ENCODE measurements around the gene C19orf53.

- TF ChIP-seq, protein P1, sequence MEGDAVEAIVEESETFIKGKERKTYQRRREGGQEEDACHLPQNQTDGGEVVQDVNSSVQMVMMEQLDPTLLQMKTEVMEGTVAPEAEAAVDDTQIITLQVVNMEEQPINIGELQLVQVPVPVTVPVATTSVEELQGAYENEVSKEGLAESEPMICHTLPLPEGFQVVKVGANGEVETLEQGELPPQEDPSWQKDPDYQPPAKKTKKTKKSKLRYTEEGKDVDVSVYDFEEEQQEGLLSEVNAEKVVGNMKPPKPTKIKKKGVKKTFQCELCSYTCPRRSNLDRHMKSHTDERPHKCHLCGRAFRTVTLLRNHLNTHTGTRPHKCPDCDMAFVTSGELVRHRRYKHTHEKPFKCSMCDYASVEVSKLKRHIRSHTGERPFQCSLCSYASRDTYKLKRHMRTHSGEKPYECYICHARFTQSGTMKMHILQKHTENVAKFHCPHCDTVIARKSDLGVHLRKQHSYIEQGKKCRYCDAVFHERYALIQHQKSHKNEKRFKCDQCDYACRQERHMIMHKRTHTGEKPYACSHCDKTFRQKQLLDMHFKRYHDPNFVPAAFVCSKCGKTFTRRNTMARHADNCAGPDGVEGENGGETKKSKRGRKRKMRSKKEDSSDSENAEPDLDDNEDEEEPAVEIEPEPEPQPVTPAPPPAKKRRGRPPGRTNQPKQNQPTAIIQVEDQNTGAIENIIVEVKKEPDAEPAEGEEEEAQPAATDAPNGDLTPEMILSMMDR (conservative IDR thresholded peaks at IDR 0.05; ENCODE audit: low read length), result no peak
- TF ChIP-seq EZH2phosphoT487 (IDR thresholded peaks at IDR 0.05; ENCODE audit: borderline replicate concordance), result no peak
Measured at GRCh38 chr19:13783565-13784500, 9.6 kb downstream of the C19orf53 start.

Data from Loucy (cell line).